Suppressor macrophage treated with lipopolysaccharide for 4 hours (primary cell): ENCODE measurements around the gene GSG1L.
"Not testable (repeated sequence)": the region's sequence is repeated elsewhere in the genome, so short reads cannot be mapped to it uniquely, and the experiment has no call there.

Experiments
- DNase-seq: peaks from one replicate; pipeline ENCODE4 v3.0.0-alpha.2; 2020

Gene GSG1L

DNA sequence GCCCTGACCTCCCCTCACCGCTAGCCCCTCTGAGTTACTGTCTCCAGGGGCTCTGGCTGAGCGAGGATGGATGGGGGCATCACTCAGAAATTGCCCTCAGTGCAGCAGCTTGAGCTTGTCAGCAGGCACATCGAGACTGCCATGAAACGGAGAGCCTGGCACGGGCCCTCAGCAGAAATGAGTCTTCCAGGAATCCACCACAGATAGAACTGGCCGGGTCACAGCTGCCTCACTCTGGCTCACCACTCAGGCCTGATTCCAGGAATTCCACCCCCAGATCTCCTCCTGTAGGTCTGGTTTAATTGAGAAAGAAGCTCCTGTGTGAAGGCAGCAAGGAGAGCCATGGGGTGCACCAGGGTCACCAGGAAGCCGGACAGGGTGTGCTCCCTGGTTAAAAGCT lies 85.5 kb downstream of the GSG1L start:
- DNase-seq: no peak

DNA sequence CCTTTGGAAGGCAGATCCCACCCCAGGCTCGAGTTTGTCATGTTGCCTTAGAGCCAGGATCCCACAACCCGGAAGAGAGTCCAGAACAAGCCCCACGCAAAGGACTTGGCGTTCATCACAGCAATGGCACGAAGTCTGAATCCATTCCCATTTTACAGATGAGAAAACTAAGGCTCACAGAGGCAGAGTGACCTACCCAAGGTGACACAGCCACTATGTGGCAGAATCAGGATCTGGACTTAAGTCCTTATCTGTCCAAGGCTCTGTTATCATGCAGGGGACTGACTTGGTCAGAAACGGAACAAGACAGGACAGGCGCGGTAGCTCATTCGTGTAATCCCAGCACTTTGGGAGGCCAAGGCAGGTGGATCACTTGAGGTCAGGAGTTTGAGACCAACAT lies 86.5 kb downstream of the GSG1L start:
- no peak for DNase-seq

DNA sequence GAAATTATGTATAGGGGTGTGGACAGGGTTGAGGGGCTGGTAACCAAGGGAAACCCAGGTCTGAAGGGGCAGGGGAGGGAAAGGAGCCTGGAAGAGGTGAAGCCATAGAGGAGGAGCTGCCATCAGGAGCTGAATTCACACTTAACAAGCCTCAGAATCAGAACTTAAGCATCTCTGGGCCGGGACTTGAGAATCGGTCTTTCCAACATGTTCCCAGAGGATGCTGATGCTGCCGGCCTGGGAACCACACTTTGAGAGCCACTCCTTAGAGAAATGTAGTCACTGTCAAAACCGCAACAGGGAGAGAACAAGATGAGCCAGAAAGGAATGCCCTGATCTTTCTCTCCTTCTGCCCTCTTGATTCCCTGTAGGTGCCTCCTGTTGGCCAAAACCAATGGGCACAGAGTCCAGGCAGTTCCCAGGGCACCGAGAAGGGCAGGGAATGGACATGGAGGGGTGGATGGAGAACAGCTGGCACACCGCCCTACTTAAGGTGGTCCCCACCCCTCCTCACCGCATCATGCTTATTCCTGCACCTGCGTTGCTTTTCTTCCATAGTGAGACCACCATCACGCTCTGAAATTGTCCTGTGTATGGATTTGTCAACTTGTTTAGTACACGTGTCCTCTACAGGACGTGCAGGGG lies 88.5 kb downstream of the GSG1L start:
- DNase-seq: no peak

DNA sequence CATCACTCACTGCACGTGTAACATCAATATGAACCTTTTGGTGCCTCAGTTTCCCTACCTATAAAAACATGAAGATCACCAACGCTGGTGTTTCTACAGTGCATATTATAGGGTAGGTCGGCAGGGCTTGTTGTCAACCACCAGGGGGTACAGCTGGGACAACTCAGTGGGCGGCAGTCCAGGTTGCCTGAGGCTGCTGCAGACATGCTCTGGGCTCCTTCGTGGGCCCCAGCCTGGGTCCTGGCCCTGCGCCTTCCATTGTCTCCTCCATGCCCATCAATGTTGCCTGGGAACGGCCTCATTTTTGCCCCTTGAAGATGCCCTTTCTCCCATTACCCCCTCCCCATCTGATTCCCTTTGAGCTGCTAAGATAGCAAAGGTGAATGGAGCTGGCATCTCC lies 89.8 kb downstream of the GSG1L start:
- DNase-seq: no peak

DNA sequence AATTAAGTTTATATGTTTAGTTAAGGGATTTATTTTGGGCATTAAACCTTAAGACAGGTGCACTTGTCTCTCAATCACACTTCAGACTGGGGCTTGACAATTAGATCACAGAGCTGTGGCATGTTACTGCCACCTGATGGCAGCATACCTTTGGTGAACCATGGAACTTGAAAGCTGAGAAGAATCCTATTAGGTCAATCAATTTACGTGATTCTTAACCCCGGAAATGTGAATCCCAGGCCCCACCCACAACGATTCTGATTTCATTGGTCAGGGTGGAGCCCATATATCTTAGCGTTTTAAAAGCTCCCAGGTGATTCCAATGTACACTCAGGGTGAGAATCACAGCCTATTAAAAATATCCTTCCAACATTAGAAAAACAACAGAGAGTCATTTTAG lies 91.0 kb downstream of the GSG1L start:
- peak; percentile 34 for DNase-seq

DNA sequence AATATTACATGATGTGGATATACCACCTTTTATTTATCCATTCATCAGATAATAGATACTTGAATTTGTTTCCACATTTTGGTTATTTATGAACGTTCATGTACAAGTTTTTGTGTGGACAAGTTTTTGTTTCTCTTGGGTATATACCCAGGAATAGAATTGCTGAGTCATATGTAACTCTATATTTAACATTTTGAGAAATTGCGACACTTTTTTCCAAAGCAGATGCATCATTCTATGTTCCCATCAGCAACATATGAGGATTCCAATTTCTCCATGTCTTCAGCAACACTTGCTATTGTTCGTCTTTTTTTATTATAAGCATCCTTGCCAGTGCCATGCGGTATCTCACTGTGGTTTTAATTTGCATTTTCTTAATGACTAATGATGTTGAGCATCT lies 93.9 kb downstream of the GSG1L start:
- peak; percentile 11 for DNase-seq

DNA sequence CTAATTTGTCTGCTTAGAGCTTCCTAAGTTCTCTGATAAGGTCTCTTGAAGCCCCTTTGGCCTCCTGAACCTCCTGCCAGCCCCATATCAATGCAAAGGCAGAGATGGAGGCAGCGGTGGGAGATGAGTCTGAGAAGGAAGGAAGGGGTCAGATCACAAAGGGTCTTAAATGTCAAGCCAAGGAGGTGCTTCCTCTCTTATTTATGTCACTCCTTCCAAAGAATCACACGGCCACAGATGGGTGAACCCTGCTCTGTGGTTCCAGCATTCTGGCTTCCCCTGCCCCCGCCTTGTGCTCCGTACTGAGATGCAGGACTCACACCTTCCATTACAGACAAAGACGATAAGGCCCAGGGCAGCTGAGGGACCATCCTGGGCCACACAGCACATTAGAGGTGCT lies 96.3 kb downstream of the GSG1L start:
- DNase-seq: no peak

DNA sequence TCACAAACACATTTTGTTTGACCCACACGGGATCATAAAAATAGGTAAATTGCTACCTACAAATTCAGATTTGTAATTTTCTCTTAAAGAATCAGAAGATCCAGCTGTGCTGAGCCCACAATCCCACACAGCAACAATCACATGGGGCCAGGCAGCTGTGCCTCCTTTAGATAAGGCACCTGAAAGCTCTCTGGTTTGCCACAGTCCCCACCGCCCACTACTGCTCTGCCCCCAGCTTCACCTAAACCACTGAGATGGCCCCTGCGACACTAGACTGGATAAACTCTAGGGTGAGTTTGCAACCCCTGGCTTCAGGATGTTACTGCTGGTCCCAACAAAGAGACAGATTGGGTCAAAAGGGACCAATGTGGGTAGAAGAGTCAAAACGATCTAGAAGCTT lies 96.8 kb downstream of the GSG1L start:
- no peak for DNase-seq

DNA sequence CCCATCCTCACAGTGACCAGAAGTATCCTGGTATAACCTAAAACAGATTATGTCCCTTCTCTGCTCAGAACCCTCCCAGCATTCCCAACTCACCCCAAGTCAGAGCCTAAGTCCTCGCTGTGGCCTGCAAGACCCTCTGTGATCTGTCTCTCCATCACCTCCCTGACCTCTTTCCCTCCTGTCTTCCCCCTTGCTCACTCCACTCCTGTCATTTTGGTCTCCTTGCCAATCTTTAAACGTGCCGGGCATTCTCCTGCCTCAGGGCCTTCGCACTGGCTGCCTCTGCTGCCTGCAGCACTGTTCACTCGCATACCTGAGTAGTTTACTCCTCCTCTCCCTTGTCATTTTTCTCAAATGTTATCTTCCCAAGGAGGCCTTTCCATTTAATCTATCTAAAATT lies 97.7 kb downstream of the GSG1L start:
- no peak for DNase-seq

DNA sequence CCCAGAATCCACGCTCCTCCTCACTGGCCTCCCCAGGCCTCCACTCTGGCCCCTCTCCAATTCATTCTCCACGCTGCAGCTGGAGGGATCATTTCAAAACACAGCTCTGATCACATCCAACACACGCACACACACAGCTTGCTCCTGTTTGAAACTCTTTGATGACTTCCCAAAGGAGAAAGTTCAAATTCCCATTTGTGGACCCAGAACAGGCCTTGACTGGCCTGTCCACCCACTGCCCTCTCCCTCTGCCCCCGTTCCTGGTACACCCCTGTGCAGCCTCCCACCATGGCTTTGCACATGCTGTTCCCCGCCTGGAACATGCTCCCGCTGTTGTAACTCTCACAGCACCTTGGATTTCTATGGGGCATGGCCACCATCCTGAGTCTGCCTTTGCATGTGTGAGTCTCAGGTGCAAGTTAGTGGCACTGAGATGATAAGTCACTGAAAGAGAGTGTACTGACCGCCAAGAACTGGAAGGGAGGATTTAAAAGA lies 100.0 kb downstream of the GSG1L start:
- DNase-seq: no peak

DNA sequence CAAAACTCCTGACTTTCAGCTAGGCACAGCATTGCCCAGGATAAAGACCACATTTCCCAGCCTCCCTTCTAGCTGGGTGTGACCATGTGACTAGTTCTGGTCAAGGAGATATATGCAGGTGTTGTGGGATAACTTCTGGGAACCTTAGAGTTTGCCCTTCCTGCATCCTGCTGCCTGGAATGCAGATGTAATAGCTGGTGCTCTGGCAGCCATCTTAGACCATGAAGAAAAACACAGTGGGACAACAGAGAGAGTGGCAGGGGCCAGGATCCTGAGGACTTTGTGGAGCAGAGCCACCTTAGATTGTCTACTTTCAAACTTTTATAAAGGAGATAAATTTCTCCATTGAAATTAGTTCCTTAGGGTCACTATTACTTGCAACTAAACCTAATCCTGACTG lies 101.3 kb downstream of the GSG1L start:
- DNase-seq: no peak

DNA sequence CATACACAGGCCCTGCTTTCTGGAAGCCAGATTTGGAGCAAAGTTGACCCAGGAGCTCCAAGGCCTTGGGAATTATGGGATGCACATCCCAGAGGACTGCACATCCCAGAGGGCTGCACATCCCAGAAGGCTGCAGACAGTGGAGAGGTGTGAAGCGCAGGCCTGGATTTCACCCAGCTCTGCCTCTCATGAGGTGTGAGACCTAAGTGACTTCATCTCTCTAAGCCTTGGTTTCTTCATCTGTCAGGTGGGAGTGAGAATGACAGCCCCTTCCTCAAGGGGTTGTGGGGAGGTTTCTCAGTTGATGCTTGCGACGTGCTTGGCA lies 102.3 kb downstream of the GSG1L start:
- DNase-seq: no peak

DNA sequence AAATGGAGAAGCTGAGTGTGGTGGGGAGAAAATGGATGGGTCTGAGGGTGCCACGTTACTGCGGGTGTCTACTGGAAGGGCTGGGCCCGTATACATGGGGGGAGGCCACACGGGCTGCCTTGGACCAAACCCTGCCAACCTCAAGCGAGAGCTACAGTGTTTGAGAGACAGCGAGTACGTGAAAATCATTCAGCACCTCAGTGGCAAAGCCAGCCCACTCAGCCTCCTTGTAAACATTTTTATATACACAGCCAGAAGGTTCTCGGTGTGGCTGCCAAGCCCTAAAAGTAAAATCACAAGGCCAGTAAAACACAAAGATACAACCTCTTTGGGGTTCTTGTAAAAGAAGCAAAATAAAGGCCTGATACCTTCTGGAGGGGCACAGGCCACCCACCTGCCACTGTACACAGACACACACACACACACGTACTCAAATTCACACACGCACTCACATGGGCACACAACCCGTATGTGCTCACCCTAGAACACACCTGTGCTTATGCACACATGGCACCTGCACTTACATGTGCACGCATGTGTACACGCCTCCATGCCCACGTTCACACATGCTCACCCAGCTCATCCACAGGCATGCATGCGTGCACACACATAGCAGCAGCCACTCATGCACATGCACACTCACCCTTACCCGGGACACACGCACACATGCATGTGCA lies 102.8 kb downstream of the GSG1L start:
- no peak for DNase-seq

DNA sequence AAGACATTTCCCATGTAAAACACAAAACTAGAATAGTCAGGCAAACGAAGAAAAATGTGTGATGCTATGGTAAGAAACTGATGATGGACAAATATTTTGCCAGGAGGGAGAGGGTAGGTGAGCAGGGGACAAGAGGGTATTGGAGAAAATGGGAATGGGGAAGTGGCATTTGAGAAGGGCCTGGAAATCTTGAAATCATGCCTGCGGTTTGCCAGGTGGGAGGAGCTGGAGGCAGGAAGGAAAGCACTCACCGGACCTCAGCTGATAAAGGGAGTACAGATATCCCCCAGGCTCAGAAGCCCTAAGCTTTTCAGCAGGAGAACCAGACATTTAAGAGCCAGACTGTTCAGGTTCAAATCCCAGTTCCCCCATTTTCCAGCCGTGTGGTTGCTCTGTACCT lies 103.6 kb downstream of the GSG1L start:
- DNase-seq: no peak

DNA sequence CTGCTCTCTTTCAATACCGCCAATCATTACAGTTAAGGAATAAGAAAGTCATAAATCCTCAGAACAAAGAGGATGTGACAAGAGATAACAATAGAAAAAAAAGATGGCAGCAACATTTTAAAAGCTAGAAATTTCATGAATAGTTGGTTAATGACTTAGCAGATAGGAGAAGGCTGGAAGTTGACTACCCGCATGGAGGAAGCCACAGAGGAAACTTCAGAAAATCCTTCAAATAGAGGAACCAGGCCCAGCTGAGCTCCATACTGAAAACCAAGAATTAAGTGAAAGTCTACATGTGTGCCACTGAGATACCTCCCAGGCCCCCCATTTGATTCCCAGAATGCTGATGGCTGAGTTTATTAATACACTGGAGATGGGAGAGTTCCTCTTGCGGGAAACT lies 109.3 kb downstream of the GSG1L start:
- DNase-seq: no peak

DNA sequence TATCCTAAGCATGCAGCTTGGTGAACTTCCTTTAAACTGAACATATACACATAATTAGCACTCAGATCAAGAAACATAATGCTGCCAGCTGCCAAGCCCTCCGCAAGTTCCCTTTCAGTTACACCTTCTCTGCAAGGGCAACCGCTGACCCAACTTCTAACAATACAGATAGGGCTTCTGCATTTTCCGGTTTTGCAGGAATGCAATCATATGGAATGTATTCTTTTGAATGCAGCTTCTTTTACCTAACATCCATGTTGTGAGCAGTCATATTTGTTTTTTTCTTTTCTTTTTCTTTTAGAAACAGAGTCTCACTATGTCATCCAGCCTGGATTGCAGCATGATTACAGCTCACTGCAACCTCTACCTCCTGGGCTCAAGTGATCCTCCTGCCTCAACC lies 110.7 kb downstream of the GSG1L start:
- no peak for DNase-seq

DNA sequence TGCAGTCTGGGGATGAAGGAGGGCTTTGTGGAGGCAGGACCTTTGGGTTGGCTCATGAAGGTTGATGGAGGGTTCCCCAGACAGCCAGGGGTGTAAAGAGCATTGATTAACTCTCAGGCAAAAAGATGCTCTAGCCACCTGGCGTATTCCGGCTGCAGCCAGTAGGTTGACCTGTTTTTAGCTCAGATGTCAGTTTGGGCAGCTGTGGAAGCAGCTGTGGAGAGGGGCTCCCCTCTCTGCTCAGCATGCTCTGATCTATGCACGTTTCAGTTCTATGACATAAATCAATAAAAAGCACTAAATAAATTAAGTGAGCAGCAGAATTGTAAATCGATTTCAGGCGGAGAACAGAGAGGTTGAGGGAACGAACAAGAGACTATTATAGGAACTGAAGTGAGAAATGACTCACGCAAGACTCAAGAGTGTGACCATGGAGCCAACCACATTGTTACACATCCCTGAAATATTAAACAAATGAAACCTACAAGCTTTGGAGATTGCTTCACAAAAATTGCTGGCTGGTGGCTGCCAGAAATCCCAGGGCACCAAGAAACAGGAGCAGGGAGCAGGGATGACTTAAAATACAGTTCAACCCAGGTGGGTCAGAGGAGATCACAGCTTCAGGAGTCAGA lies 111.9 kb downstream of the GSG1L start:
- DNase-seq: no peak

DNA sequence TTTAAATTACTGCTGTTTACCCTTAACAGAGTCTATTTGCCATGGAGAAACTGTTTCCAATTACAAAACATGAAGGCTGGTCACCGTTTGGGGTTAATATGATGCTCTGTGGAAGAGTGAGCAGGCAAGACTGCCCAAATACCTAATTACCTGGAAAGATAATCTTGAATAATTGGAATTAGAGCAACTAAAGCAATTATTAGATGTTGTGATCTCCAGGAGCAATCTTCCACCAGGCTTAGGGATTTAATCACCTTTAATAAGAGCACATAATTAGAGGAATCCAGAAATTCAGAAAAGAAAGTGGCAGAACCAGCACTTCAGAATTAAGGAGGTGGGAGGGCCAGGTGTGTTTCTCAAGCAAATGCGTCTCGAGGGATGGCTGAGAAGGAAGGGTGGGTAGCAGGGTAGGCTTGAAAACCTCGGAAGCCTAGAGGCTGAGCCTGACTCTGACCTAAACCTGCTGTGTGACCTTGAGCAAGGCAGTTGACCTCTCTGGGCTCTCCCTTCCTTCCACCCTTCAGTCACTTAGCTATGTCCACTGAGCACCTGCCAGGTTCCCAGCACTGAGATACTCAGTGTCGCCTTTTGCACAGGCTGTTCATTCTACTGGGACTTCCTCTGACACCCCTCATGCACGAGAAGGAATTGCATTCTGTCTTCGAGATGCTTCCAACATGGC lies 113.2 kb downstream of the GSG1L start:
- no peak for DNase-seq

DNA sequence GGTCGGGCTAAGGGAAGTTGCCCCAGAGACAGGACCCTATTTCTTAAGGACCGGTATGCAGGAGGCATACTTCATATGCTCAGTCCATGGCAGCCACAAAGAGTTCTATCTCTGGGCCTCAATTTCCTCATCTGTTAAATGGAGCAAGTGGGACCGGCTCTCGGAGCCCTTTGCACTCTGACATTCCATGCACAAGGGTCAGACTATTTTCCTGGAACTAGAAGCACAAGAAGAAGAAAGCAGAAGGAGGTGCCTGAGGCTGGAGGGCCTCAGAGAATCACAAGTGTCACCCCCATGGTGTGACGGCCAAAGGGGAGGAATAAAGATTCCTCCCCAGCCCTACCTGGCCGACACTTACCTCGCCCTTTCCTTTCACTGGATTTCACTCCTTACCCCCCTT lies 115.8 kb downstream of the GSG1L start:
- no peak for DNase-seq

DNA sequence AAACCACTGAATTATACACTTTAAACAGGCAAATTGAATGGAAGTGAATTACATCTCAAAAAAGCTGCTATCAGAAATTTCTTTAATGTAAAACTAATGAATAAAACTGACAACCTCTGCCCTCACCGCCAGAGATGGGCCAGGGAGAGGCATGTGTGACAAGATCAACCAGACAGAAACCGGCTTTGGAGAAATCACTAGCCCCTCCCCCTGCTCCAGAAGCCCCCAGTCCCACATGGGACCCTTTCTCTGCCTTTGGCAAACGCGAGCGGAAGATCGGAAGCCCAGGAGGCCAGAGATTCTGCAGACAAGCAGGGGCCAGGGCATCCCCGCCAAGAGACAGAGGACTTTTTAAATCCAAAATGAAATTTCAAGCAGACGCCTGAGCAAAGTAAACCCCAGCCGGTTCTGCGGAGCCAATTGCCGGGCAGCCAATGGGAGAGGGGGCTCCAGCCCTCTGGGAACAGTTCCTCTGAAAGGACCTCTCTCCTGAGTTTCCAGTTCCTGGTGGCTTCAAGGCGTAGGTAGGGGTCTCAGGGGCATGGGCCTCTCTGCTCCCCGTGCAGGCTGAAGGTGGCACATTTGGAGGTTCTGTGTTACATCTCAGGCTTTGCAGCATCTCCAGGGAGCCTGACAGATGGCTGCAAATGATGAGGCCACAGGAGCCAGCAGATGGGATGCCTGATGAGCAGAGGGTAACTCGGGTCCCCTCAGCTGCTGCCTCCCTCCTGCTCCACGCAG lies 118.1 kb downstream of the GSG1L start:
- DNase-seq: no peak

DNA sequence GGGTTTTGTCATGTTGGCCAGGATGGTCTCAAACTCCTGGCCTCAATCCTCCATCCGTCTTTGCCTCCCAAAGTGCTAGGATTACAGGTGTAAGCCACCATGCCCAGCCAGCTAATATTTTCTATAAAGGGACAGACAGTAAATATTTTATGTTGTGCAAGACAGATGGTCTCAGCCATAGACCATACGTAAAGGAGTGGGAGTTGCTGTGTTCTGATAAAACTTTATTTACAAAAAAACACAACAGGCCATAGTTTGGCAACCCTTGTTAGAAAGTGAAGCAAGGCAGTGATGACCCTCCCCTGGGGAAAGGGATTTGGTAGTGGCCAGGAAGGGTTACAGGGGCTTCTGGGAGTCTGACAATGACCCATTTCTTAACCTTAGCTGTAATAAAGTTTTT lies 119.7 kb downstream of the GSG1L start:
- DNase-seq: no peak

DNA sequence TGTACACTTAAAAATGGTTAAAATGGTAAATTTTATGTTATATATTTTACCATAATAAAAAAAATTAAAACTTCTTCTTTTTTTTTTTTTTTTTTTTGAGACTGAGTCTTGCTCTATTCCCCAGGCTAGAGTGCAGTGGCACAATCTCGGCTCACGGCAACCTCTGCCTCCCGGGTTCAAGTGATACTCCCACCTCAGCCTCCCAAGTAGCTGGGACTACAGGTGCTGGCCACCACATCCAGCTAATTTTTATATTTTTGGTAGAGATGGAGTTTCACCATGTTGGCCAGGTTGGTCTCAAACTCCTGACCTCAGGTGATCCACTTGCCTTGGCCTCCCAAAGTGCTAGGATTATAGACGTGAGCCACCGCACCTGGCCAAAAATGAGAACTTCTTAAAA lies 121.4 kb downstream of the GSG1L start:
- not testable (repeated sequence) for DNase-seq

DNA sequence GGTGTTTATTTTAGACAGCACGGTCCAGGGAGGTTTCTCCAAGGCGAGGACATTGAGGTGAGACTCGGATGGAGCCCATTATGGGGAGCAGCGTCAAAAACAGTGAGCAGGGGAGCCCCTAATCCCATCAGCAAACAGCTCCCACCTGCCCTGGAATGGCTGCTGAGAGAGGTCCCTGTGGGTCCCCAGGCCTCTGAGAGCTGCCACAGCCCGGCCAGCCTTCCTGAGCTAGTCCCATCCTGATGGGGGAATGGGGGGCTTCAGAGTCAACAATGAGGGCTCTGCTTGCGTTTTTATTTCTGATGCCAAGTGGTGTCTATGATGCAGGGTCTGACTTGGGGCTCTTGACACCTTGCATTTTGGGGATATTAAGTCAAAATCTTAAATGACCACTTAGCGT lies 128.4 kb downstream of the GSG1L start:
- no peak for DNase-seq
